Mesothelial cell of epicardium (in vitro differentiated cells): ENCODE measurements around the gene ABCG1. TPM values are rescaled to one million over a fixed set of nuclear protein-coding genes. Genes with fewer than 3 reads are reported as not detected.

Source experiments
- DNase-seq, 2 experiments: peaks; one replicate each; pipeline ENCODE4 v3.0.0; 2021; ENCODE audit warnings: low spot score in 2 of 2; ENCODE audit not compliant: unreplicated experiment in 2 of 2
- H3K27ac Mint-ChIP-seq: 2 replicates; pipeline ENCODE4 v1.8.0; 2021; ENCODE audit warnings: mixed read lengths
- H3K27me3 Mint-ChIP-seq: 2 replicates; pipeline ENCODE4 v1.8.0; 2021; ENCODE audit warnings: low read depth, mixed read lengths
- H3K36me3 Mint-ChIP-seq: 2 replicates; pipeline ENCODE4 v1.8.0; 2021; ENCODE audit warnings: mixed read lengths
- H3K4me1 Mint-ChIP-seq: 2 replicates; pipeline ENCODE4 v1.8.0; 2021; ENCODE audit warnings: mixed read lengths
- H3K4me3 Mint-ChIP-seq: 2 replicates; pipeline ENCODE4 v1.8.0; 2021; ENCODE audit warnings: mild to moderate bottlenecking, moderate library complexity, mixed read lengths
- H3K9me3 Mint-ChIP-seq: 2 replicates; pipeline ENCODE4 v1.8.0; 2021; ENCODE audit warnings: mixed read lengths
- CTCF ChIP-seq: fragments of 200-600 bp; sonication (generic); IDR thresholded peaks from one replicate; pipeline ENCODE4 v1.5.0; 2021; ENCODE audit warnings: antibody characterized with exemption; ENCODE audit not compliant: unreplicated experiment
- total RNA-seq: library from RNA; stranded (reverse); gene quantifications from 3 replicates; pipeline ENCODE4 v1.2.1, GENCODE V29; 2021

The ABCG1 gene
- total RNA-seq, 1 donor from 2014 or later = 4.4 TPM

- Mint-ChIP-seq H3K4me1 (no peaks in the 10 kb centered on the region), H3K27me3 (peaks cover 29% of the 10 kb centered on the region), H3K4me3 (no peak overlapping the region), H3K9me3 (no peaks in the 10 kb centered on the region), H3K27ac (no peak overlapping the region), H3K36me3 (no peaks in the 10 kb centered on the region)
- no peak for DNase-seq
- TF ChIP-seq CTCF = no peak
Measured at GRCh38 chr21:42316891-42317290, 98.0 kb downstream of the ABCG1 start.

- no peak for TF ChIP-seq CTCF
- Mint-ChIP-seq H3K9me3 (no peaks in the 10 kb centered on the region), H3K36me3 (no peaks in the 10 kb centered on the region), H3K27me3 (peaks cover 25% of the 10 kb centered on the region), H3K4me3 (no peak overlapping the region), H3K4me1 (no peaks in the 10 kb centered on the region), H3K27ac (no peak overlapping the region)
- DNase-seq = no peak
Measured at GRCh38 chr21:42317341-42317741, 98.4 kb downstream of the ABCG1 start.

- Mint-ChIP-seq H3K36me3 (no peaks in the 10 kb centered on the region), H3K4me3 (no peak overlapping the region)
Measured at GRCh38 chr21:42317826-42318746, 99.1 kb downstream of the ABCG1 start.

GRCh38 chr21:42319376-42319775 is 100.4 kb downstream of the ABCG1 start:
- H3K27ac Mint-ChIP-seq = no peak overlapping the region
- no peak overlapping the region for H3K4me3 Mint-ChIP-seq
- no peaks in the 10 kb centered on the region for H3K4me1 Mint-ChIP-seq
- H3K36me3 Mint-ChIP-seq = no peaks in the 10 kb centered on the region
- H3K9me3 Mint-ChIP-seq = no peaks in the 10 kb centered on the region
- DNase-seq = no peak
- H3K27me3 Mint-ChIP-seq = peaks cover 24% of the 10 kb centered on the region
- no peak for TF ChIP-seq CTCF

More at GRCh38 chr21:42317826-42318746, 99.1 kb downstream of the ABCG1 start:
- no peak for DNase-seq
- Mint-ChIP-seq H3K27me3 (peaks cover 29% of the 10 kb centered on the region), H3K9me3 (no peaks in the 10 kb centered on the region), H3K4me1 (no peaks in the 10 kb centered on the region), H3K27ac (no peak overlapping the region)
- TF ChIP-seq CTCF = no peak

- no peak for TF ChIP-seq CTCF
- DNase-seq = no peak
Measured at GRCh38 chr21:42319851-42320572, 101.1 kb downstream of the ABCG1 start.

More at GRCh38 chr21:42319851-42320572, 101.1 kb downstream of the ABCG1 start:
- H3K4me1 Mint-ChIP-seq = no peaks in the 10 kb centered on the region
- H3K9me3 Mint-ChIP-seq = peaks cover under 1% of the 10 kb centered on the region
- H3K27me3 Mint-ChIP-seq = peaks cover 28% of the 10 kb centered on the region
- H3K4me3 Mint-ChIP-seq = no peak overlapping the region
- no peak overlapping the region for H3K27ac Mint-ChIP-seq
- H3K36me3 Mint-ChIP-seq = no peaks in the 10 kb centered on the region
